ENCODE data around the gene FOXO3. TPM values are rescaled to one million over a fixed set of nuclear protein-coding genes. Genes with fewer than 3 reads are reported as not detected.

FOXO3 gene
- total RNA-seq, 2 experiments from 2014 or later: 20.0 to 21.2 TPM

DNA sequence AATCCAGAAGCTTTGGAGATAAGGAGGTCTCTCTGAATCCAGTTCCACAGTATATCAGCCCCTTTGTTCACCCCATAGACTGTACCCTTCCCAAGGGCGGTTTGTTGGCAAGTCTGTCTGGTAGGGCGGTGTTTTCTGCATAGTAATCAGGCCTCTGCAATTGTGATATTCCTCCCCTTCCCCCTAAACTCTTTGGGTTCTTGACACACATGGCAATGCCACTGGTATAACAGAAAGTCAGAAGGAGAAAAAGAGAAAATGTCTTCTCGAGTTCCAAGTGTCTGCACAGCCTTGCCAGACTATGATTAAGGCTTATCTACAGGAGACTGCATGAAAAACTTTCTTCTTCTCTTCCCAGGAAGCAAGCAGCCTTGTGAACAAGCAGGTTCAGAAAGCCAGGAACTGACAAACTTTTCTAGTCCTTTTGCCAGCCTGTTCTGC, 45.6 kb downstream of the FOXO3 start:
- Mint-ChIP-seq H3K4me1 (peaks cover 10% of the 10 kb centered on the region), H3K27me3 (no peaks in the 10 kb centered on the region), H3K36me3 (peaks cover 6% of the 10 kb centered on the region), H3K9me3 (no peaks in the 10 kb centered on the region), H3K27ac (no peak overlapping the region), H3K4me3 (no peak overlapping the region)
- no peak for DNase-seq
- ATAC-seq (ENCODE audit: low read depth): no peak
- POLR2A ChIA-PET: no interaction called here

DNA sequence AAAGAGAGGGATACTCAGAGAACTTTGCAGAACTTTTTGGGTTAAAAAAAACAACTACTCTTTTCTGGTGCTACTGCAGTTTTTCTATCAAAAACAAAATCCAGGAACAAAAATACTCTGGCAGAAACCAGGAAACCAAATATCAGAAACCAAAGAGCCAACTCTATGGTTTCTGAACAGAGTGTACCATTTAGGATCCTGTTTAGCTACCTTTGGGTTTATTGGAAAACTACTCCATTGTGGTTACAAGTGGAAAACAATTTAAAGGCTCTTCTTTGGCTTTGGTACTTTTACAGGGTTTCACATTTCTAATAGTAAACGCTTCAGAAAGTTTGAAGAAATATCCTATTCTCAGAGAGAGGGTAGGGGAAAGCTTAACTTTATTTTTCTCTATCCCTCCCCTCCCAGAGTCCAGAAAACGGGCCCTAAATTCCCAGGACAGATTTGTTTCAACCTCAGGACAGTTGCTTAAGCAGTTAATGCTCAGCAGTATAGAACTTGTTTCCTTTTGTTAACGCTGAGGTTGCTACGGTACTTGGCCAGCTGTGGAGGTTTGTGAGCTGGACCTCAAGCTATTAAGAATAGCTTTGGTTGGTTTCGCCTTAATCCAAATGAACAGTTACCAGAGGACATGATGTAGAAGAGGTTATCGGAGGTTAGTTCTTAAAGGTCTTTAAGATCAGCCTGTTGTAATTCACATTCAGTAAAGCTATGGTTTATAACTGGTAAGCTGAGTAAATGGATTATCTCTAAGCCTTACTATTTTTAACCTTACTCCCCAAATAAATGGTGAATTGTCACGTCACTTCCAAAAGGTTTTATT, 47.9 kb downstream of the FOXO3 start:
- H3K4me1 Mint-ChIP-seq: peaks cover 10% of the 10 kb centered on the region
- peaks cover 4% of the 10 kb centered on the region for H3K9me3 Mint-ChIP-seq
- H3K27ac Mint-ChIP-seq: no peak overlapping the region
- H3K36me3 Mint-ChIP-seq: peaks cover 12% of the 10 kb centered on the region
- ATAC-seq (ENCODE audit: low read depth) (no peak), DNase-seq (no peak)
- POLR2A ChIA-PET: no interaction called here
- no peak overlapping the region for H3K4me3 Mint-ChIP-seq
- no peaks in the 10 kb centered on the region for H3K27me3 Mint-ChIP-seq

- no peaks in the 10 kb centered on the region for H3K27me3 Mint-ChIP-seq
- peaks cover 10% of the 10 kb centered on the region for H3K4me1 Mint-ChIP-seq
- no peak for ATAC-seq (ENCODE audit: low read depth)
These were observed 48.6 kb downstream of the FOXO3 start for GRCh38 chr6:108609276-108609769.

DNA sequence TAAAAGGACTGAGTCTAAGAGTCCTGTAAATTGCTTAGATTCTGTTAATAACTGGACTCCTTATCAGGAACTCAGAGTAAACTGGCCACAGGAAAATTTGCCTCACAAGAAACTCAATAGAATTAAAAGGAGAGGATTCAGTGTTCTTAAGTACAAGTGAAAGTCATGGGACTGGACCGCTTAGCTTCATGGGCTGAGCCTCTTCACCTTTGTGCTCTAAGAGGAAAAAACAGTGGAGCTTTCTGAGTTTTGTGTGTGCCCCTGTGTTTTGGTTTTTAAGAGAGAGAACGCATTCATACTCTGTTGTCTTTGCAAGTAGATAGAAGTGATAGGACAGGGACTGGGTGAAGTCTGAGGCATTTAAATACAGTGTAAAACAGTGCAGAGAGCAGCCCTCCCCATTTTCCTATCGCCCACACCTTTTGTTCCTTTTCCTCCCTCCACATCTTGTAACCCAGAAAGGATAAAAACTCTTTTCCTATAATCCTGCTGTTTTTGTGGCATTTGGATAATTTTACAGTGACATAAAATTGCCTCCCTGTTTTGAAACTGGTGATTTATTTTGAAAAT, 49.6 kb downstream of the FOXO3 start:
- Mint-ChIP-seq H3K4me3 (no peak overlapping the region), H3K27me3 (no peaks in the 10 kb centered on the region), H3K27ac (no peak overlapping the region), H3K4me1 (peaks cover 9% of the 10 kb centered on the region), H3K9me3 (peaks cover 4% of the 10 kb centered on the region), H3K36me3 (peaks cover 17% of the 10 kb centered on the region)
- ATAC-seq (ENCODE audit: low read depth): no peak
- DNase-seq: no peak
- POLR2A ChIA-PET: no interaction called here

More at GRCh38 chr6:108609276-108609769, 48.6 kb downstream of the FOXO3 start:
- Mint-ChIP-seq H3K36me3 (peaks cover 14% of the 10 kb centered on the region), H3K4me3 (no peak overlapping the region), H3K9me3 (peaks cover 4% of the 10 kb centered on the region), H3K27ac (no peak overlapping the region)
- DNase-seq: no peak
- POLR2A ChIA-PET: no interaction called here

GRCh38 chr6:108610957-108611586, 50.4 kb downstream of the FOXO3 start:
- DNase-seq (no peak), ATAC-seq (ENCODE audit: low read depth) (no peak)
- Mint-ChIP-seq H3K27ac (no peak overlapping the region), H3K27me3 (no peaks in the 10 kb centered on the region), H3K4me1 (peaks cover 9% of the 10 kb centered on the region), H3K4me3 (no peak overlapping the region), H3K36me3 (peaks cover 17% of the 10 kb centered on the region), H3K9me3 (peaks cover 4% of the 10 kb centered on the region)
- POLR2A ChIA-PET: no interaction called here

DNA sequence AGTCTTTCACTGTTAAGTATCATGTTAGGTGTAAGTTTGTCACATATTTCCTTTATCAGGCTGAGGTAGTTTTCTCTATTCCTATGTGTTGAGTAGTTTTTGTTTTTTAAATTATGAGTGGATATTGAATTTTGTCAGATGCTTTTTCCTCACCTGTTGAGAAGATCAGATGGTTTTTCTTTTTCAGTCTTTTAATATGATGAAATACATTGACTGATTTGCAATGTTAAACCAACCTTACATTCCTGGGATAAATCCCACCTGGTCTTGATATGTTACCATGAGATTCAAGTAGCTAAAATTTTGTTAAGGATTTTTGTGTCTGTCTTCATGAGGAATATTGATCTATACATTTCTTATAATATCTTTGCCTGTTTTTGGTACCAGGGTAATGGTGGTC, 52.1 kb downstream of the FOXO3 start:
- H3K4me3 Mint-ChIP-seq: no peak overlapping the region
- peaks cover 4% of the 10 kb centered on the region for H3K9me3 Mint-ChIP-seq
- peaks cover 2% of the 10 kb centered on the region for H3K27me3 Mint-ChIP-seq
- no peak overlapping the region for H3K27ac Mint-ChIP-seq
- ATAC-seq (ENCODE audit: low read depth) (no peak), DNase-seq (no peak)
- peaks cover 8% of the 10 kb centered on the region for H3K4me1 Mint-ChIP-seq
- POLR2A ChIA-PET: no interaction called here
- H3K36me3 Mint-ChIP-seq: peaks cover 17% of the 10 kb centered on the region

DNA sequence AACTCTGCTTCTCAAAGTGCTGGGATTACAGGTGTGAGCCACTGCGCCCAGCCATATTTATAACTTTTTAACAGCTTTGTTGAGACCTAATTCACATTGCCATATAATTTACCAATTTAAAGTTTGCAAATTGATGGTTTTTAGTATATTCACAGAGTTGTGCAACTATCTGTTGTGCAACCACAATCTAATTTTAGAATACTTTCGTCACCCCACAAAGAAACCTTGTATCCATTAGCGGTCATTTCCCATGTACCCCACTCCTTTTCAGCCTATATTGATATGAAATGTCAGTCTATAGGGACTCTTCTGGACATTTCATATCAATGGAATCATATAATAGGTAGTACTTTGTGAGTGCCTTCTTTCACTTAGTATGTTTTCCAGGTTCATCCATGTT, 55.8 kb downstream of the FOXO3 start:
- peaks cover 15% of the 10 kb centered on the region for H3K36me3 Mint-ChIP-seq
- H3K4me3 Mint-ChIP-seq: no peak overlapping the region
- DNase-seq: no peak
- POLR2A ChIA-PET: no interaction called here
- H3K4me1 Mint-ChIP-seq: peaks cover 12% of the 10 kb centered on the region
- H3K27me3 Mint-ChIP-seq: peaks cover 2% of the 10 kb centered on the region
- peaks cover 4% of the 10 kb centered on the region for H3K9me3 Mint-ChIP-seq
- no peak overlapping the region for H3K27ac Mint-ChIP-seq
- no peak for ATAC-seq (ENCODE audit: low read depth)

DNA sequence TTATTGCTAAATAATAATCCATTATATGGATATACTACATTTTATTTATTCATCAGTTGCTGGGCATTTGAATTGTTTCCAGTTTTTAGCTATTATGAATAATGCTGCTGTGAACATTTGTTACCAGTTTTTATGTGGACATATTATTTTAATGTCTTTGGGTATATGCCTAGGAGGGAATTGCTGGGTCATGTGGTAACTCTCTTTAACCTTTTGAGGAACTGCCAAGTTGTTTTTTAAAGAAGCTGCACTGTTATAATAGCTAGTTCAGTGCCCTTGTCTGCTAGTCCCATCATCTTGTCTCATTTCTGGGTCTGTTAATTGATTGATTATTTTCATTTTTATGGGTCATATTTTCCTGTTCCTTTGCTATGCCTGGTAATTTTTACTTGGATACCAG, 56.3 kb downstream of the FOXO3 start:
- Mint-ChIP-seq H3K9me3 (peaks cover 4% of the 10 kb centered on the region), H3K27me3 (peaks cover 2% of the 10 kb centered on the region), H3K4me1 (peaks cover 15% of the 10 kb centered on the region), H3K27ac (no peak overlapping the region), H3K36me3 (peaks cover 15% of the 10 kb centered on the region), H3K4me3 (no peak overlapping the region)
- POLR2A ChIA-PET: no interaction called here
- no peak for ATAC-seq (ENCODE audit: low read depth)
- no peak for DNase-seq

- H3K27me3 Mint-ChIP-seq: peaks cover 2% of the 10 kb centered on the region
- no peak overlapping the region for H3K27ac Mint-ChIP-seq
- DNase-seq: no peak
- peaks cover 6% of the 10 kb centered on the region for H3K36me3 Mint-ChIP-seq
- POLR2A ChIA-PET: no interaction called here
- peaks cover 19% of the 10 kb centered on the region for H3K4me1 Mint-ChIP-seq
- H3K9me3 Mint-ChIP-seq: no peaks in the 10 kb centered on the region
- no peak overlapping the region for H3K4me3 Mint-ChIP-seq
- ATAC-seq (ENCODE audit: low read depth): no peak
These were observed 58.0 kb downstream of the FOXO3 start for GRCh38 chr6:108618623-108619152.

GRCh38 chr6:108619431-108620197, 58.9 kb downstream of the FOXO3 start:
- Mint-ChIP-seq H3K4me1 (peaks cover 19% of the 10 kb centered on the region), H3K4me3 (no peak overlapping the region), H3K27ac (no peak overlapping the region), H3K9me3 (no peaks in the 10 kb centered on the region), H3K27me3 (peaks cover 2% of the 10 kb centered on the region), H3K36me3 (peaks cover 4% of the 10 kb centered on the region)
- ATAC-seq (ENCODE audit: low read depth) (no peak), DNase-seq (no peak)
- POLR2A ChIA-PET: interaction anchor here (0.6 kb wide), 1 partner anchor 619 kb away, joined by 3 read pairs; no protein-coding TSS in a partner anchor

GRCh38 chr6:108621117-108621516, 60.4 kb downstream of the FOXO3 start:
- no peak overlapping the region for H3K27ac Mint-ChIP-seq
- peaks cover 1% of the 10 kb centered on the region for H3K36me3 Mint-ChIP-seq
- no peak for ATAC-seq (ENCODE audit: low read depth)
- POLR2A ChIA-PET: no interaction called here
- H3K9me3 Mint-ChIP-seq: no peaks in the 10 kb centered on the region
- peaks cover 2% of the 10 kb centered on the region for H3K27me3 Mint-ChIP-seq
- no peak for DNase-seq
- H3K4me1 Mint-ChIP-seq: peaks cover 22% of the 10 kb centered on the region
- H3K4me3 Mint-ChIP-seq: no peak overlapping the region

GRCh38 chr6:108622641-108623298, 62.1 kb downstream of the FOXO3 start:
- Mint-ChIP-seq H3K27ac (no peak overlapping the region), H3K9me3 (no peaks in the 10 kb centered on the region), H3K4me3 (no peak overlapping the region), H3K4me1 (peaks cover 22% of the 10 kb centered on the region), H3K36me3 (peaks cover 1% of the 10 kb centered on the region), H3K27me3 (no peaks in the 10 kb centered on the region)
- ATAC-seq (ENCODE audit: low read depth): no peak
- no peak for DNase-seq
- POLR2A ChIA-PET: no interaction called here

- DNase-seq: no peak
These were observed 63.3 kb downstream of the FOXO3 start for GRCh38 chr6:108623995-108624394.

More at GRCh38 chr6:108623995-108624394, 63.3 kb downstream of the FOXO3 start:
- POLR2A ChIA-PET: no interaction called here
- no peak for ATAC-seq (ENCODE audit: low read depth)
- Mint-ChIP-seq H3K4me3 (no peak overlapping the region), H3K27ac (no peak overlapping the region), H3K9me3 (no peaks in the 10 kb centered on the region), H3K36me3 (peaks cover 1% of the 10 kb centered on the region), H3K4me1 (peaks cover 27% of the 10 kb centered on the region), H3K27me3 (no peaks in the 10 kb centered on the region)

Data from activated naive CD8-positive, alpha-beta T cell treated with anti-CD3 and anti-CD28 coated beads, Interleukin-2, amount 10 ng/mL, durations not matched to agents 7 days and 5 days (primary cell).